Mucosa of stomach (tissue), 1 donor: Measurements from ENCODE around the gene NAT16.
"Not testable (repeated sequence)": the region's sequence is repeated elsewhere in the genome, so short reads cannot be mapped to it uniquely, and the experiment has no call there.

Experiments used
- H3K27me3 ChIP-seq: one replicate; pipeline ENCODE4 v1.7.0; 2013; ENCODE audit warnings: mild to moderate bottlenecking, low read length; ENCODE audit not compliant: control insufficient read depth, insufficient read depth
- H3K36me3 ChIP-seq: one replicate; pipeline ENCODE4 v1.7.0; 2013; ENCODE audit warnings: low read length; ENCODE audit not compliant: control insufficient read depth, insufficient read depth
- H3K4me1 ChIP-seq: one replicate; pipeline ENCODE4 v1.7.0; 2013; ENCODE audit warnings: mild to moderate bottlenecking, low read length; ENCODE audit not compliant: control insufficient read depth, insufficient read depth
- H3K4me3 ChIP-seq: one replicate; pipeline ENCODE4 v1.7.0; 2013; ENCODE audit warnings: low read length
- H3K9ac ChIP-seq: one replicate; pipeline ENCODE4 v1.7.0; 2013; ENCODE audit warnings: mild to moderate bottlenecking, low read length, moderate library complexity
- H3K9me3 ChIP-seq: one replicate; pipeline ENCODE4 v1.7.0; 2013; ENCODE audit warnings: mild to moderate bottlenecking, low read length, moderate library complexity; ENCODE audit not compliant: control insufficient read depth
- donor health status: Pancreatic carcinoma.

The NAT16 gene

GRCh38 chr7:101124376-101125056, 55.6 kb downstream of the NAT16 start:
- H3K9ac ChIP-seq, result no peak overlapping the region
- no peak overlapping the region for H3K4me3 ChIP-seq
- no peaks in the 10 kb centered on the region for H3K9me3 ChIP-seq
- peaks cover 37% of the 10 kb centered on the region for H3K4me1 ChIP-seq
- no peaks in the 10 kb centered on the region for H3K36me3 ChIP-seq
- H3K27me3 ChIP-seq, result peaks cover 18% of the 10 kb centered on the region

GRCh38 chr7:101123703-101124068, 56.4 kb downstream of the NAT16 start:
- no peak overlapping the region for H3K9ac ChIP-seq
- H3K27me3 ChIP-seq, result peaks cover 18% of the 10 kb centered on the region
- H3K4me3 ChIP-seq, result no peak overlapping the region
- no peaks in the 10 kb centered on the region for H3K36me3 ChIP-seq
- H3K9me3 ChIP-seq, result no peaks in the 10 kb centered on the region
- peaks cover 37% of the 10 kb centered on the region for H3K4me1 ChIP-seq

GRCh38 chr7:101122933-101123702, 57.0 kb downstream of the NAT16 start:
- peak overlapping the region; percentile 83 for H3K9ac ChIP-seq
- H3K4me3 ChIP-seq, result no peak overlapping the region
- H3K4me1 ChIP-seq, result peaks cover 37% of the 10 kb centered on the region

GRCh38 chr7:101121991-101122932, 57.8 kb downstream of the NAT16 start:
- H3K9me3 ChIP-seq, result no peaks in the 10 kb centered on the region
- H3K4me1 ChIP-seq, result peaks cover 36% of the 10 kb centered on the region
- peak overlapping the region; percentile 83 for H3K9ac ChIP-seq
- H3K27me3 ChIP-seq, result peaks cover 12% of the 10 kb centered on the region
- H3K36me3 ChIP-seq, result no peaks in the 10 kb centered on the region
- peak overlapping the region; percentile 74 for H3K4me3 ChIP-seq

More at GRCh38 chr7:101122933-101123702, 57.0 kb downstream of the NAT16 start:
- Histone ChIP-seq H3K27me3 (peaks cover 13% of the 10 kb centered on the region), H3K36me3 (no peaks in the 10 kb centered on the region), H3K9me3 (no peaks in the 10 kb centered on the region)

GRCh38 chr7:101121631-101121990, 58.5 kb downstream of the NAT16 start:
- not testable (repeated sequence) for H3K9me3 ChIP-seq, H3K4me3 ChIP-seq, H3K36me3 ChIP-seq, H3K27me3 ChIP-seq
- peak overlapping the region; percentile 83 for H3K9ac ChIP-seq
- peaks cover 29% of the 10 kb centered on the region for H3K4me1 ChIP-seq
